ENCODE measurements around the gene HCAR3. TPM values are rescaled to one million over a fixed set of nuclear protein-coding genes. Genes with fewer than 3 reads are reported as not detected.
"Not testable (repeated sequence)": the region's sequence is repeated elsewhere in the genome, so short reads cannot be mapped to it uniquely, and the experiment has no call there.

Gene HCAR3
- total RNA-seq, 2 donors from 2014 or later: not detected

DNA sequence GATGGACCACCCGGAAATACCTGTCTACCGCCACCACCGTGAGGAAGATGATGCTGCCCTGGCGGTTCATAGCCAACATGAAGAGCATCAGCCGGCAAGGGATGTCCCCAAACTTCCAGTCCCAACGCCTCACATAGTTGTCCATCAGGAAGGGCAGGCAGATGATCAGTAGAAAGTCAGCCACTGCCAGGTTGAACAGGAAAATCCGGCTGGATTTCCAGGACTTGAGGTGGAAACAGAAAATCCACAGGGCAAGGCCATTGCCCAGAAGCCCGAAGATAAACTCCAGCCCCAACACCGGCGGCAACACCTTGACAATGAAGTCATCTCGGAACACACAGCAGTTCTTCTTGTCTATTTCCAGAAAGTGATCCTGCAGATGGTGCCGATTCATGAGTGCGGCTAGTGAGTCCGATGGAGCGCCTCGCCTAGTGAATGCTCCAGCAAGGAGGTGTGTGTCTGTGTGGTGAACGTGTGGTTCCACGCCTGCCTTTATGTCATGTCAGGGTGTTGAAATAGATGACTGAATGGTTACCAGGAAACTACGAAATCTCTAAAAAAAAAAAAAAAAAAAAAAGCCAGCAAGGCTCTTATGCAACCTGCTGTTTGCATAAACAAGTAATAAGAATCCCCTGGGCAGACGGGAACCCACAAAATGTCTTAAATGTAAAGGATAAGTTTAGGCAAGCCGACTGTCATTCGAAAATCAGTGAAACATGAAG lies 13.6 kb downstream of the HCAR3 start, which contains the start of gene HCAR2:
TSS of gene HCAR2 (minus strand) at position 468 of the 722 bp plus-strand sequence. CDS start at position 394, 74 bp downstream.
- H3K9me3 Mint-ChIP-seq; ATAC-seq (replicated peaks); H3K36me3 Mint-ChIP-seq (ENCODE audit: low read depth); H3K27me3 Mint-ChIP-seq; H3K27ac Mint-ChIP-seq; H3K4me3 Mint-ChIP-seq; H3K4me1 Mint-ChIP-seq: not testable (repeated sequence)

DNA sequence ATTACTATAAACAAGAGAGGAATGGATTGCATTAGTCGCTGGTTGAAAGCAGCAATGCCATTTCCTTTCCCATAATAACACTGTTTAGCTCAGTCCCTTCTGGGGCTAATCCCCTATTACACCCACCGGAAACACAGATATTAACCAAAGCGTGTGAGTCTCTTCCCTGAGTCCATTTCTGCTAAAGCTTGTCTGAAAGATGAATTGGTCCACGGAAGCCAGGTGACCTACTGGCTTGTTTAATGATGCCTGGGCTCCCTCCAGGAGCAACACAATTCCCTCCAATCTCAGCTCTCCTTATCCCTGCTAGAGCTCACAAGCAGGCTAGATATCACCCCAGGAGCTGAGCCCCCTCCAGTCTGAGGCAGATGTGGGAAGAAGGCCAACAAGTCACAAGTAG lies 15.1 kb downstream of the HCAR3 start:
- not testable (repeated sequence) for H3K27me3 Mint-ChIP-seq; ATAC-seq (replicated peaks); H3K4me1 Mint-ChIP-seq; H3K4me3 Mint-ChIP-seq; H3K27ac Mint-ChIP-seq; H3K36me3 Mint-ChIP-seq (ENCODE audit: low read depth); H3K9me3 Mint-ChIP-seq

DNA sequence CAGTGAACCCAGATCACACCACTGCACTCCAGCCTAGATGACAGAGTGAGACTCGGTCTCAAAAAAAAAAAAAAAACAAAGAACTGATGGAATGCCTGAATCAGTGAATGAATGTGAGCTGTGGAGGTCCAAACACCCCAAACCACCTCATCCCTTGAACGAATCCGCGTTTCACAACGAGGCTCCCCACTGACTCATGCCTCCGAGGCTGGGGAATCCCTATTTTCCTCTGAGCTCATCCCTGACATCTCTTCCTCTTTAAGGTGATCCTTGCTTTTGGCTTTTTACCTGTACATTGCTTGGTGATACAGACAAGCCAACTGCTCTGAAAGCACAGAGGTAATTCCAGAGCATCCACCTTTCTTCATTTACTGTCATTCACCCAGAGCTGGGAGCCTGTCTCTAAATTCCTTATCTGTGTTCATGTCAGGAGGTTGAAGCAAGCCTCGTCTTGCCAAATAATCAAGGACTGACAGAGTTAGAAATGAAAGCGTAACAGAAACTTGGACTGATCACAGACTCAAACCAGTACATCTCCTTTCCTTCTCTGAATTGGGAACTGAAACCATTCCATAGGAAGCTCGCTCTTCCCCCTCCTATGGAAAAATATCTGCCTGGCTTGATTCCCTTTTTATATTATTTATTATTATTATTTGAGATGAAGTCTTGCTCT lies 16.4 kb downstream of the HCAR3 start:
- not testable (repeated sequence) for H3K4me3 Mint-ChIP-seq; H3K27me3 Mint-ChIP-seq; ATAC-seq (replicated peaks); H3K27ac Mint-ChIP-seq; H3K9me3 Mint-ChIP-seq; H3K36me3 Mint-ChIP-seq (ENCODE audit: low read depth); H3K4me1 Mint-ChIP-seq

DNA sequence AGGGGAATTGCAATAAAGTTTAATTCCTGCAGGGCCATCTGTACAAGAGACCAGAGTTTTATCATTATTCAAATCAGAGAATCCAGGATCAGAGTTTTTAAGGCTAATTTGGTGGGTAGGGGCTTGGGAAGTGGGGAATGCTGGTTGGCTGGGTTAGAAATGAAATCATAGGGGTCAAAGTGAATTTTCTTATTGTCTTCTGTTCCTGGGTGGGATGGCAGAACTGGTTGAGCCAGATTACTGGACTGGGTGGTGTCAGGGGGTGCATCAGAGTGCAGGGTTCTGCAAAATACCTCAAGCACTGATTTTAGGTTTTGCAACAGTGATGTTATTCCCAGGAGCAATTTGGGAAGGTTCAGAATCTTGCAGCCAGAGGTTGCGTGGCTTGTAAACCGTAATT lies 19.7 kb downstream of the HCAR3 start:
- not testable (repeated sequence) for H3K27me3 Mint-ChIP-seq; ATAC-seq (replicated peaks); H3K4me1 Mint-ChIP-seq; H3K4me3 Mint-ChIP-seq; H3K36me3 Mint-ChIP-seq (ENCODE audit: low read depth); H3K27ac Mint-ChIP-seq; H3K9me3 Mint-ChIP-seq

DNA sequence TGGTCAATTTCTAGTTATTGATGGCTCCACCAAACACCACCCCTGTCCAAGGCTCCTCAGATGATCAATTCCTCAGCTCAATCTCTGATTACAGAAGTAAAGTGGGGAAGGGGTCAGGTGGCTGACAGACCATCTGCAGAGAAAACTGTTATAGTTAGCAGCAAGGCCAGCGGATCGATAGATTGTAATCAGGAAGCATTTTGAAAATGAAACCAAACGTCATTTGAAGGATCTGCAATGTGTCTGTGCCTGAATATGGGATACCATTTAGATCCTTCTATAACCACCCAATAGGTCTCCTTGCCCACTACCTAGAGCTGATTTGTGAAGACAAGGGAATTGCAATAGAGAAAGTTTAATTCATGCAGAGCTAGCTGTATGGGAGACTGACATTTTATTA lies 25.0 kb downstream of the HCAR3 start:
- no peak overlapping the region for H3K4me3 Mint-ChIP-seq
- H3K27ac Mint-ChIP-seq: no peak overlapping the region
- no peaks in the 10 kb centered on the region for H3K27me3 Mint-ChIP-seq
- ATAC-seq (replicated peaks): no peak
- no peaks in the 10 kb centered on the region for H3K9me3 Mint-ChIP-seq
- H3K4me1 Mint-ChIP-seq: no peaks in the 10 kb centered on the region
- H3K36me3 Mint-ChIP-seq (ENCODE audit: low read depth): no peaks in the 10 kb centered on the region

DNA sequence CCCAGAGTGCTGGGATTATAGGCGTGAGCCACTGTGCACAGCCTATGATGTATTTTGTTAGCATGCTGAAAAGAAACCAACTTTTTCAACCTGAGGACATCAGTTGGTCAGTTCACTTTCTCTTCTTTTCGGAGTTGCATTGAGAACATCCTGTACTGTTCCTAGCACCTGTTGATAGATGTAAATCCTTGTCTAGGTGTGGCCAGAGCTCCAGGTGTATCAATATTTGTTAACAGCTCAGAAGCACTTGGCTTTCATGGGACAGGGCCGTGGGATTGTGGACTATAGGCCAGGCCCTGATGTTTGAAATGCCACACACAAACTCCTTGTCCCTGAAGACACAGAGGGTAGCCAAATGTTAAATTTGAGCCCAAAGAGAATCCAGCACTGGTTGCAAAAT lies 28.3 kb downstream of the HCAR3 start:
- H3K36me3 Mint-ChIP-seq (ENCODE audit: low read depth): no peaks in the 10 kb centered on the region
- H3K9me3 Mint-ChIP-seq: no peaks in the 10 kb centered on the region
- H3K4me1 Mint-ChIP-seq: no peaks in the 10 kb centered on the region
- no peak overlapping the region for H3K4me3 Mint-ChIP-seq
- no peaks in the 10 kb centered on the region for H3K27me3 Mint-ChIP-seq
- H3K27ac Mint-ChIP-seq: no peak overlapping the region
- no peak for ATAC-seq (replicated peaks)

DNA sequence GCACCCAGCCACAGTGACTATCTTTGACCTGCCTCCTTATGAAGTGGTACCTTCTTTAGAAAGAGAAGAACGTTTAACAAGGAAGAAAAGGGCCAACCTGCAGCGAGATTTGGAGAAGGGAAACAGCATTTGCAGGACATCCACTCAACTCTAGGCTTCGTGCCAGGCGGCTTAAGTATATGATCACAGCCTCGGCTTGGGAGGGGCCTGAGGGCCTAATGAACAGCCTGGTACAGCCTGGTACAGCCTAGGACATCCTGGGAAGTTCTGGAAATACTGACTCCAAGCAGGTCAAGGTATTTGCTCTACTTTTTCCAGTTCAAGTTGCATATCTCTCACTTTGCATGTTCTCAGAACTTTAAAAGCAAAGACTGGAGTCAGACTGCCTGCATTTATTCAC lies 29.5 kb downstream of the HCAR3 start:
- no peak for ATAC-seq (replicated peaks)
- no peaks in the 10 kb centered on the region for H3K4me1 Mint-ChIP-seq
- H3K4me3 Mint-ChIP-seq: no peak overlapping the region
- H3K27ac Mint-ChIP-seq: no peak overlapping the region
- no peaks in the 10 kb centered on the region for H3K27me3 Mint-ChIP-seq
- no peaks in the 10 kb centered on the region for H3K36me3 Mint-ChIP-seq (ENCODE audit: low read depth)
- H3K9me3 Mint-ChIP-seq: no peaks in the 10 kb centered on the region

DNA sequence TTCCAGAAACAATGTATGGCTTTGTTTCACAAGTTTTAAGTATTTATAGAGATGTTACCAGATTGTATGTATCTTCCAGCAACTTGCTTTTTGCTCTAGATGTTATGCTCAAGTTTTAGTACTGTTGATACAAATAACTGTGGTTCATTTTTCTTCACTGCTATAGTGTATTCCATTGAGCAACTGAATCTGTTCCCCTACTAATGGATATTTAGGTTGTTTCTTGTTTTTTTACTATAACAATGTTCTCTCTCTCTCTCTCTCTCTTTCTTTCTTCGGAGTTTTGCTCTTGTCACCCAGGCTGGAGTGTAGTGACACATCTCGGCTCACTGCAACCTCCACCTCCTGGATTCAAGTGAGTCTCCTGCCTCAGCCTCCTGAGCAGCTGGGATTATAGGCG lies 30.1 kb downstream of the HCAR3 start:
- Mint-ChIP-seq H3K36me3 (ENCODE audit: low read depth) (no peaks in the 10 kb centered on the region), H3K4me3 (no peak overlapping the region)

DNA sequence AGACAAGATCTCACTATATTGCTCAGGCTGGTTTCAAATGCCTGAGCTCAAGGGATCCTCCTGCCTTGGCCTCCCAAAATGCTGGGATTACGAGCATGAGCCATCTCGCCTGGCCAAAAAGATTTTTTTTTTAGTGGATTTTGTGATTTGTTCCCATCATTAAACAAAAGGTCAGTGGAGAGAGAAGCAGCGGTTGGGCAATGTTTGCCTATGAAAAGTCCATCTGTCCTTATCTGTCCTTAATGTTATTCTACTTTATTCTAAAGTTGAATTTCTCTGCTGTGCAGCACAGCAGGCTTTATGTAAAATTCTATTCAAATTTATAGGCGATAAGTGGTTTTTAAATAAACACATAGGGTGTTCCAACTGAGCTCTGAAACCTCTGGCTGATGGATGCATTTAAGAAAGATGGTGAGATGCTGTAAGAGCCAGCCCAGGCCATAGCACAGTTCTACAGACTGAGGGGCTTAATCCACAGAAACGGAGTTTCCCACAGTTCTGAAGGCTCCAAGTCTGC lies 32.3 kb downstream of the HCAR3 start:
- no peak for ATAC-seq (replicated peaks)
- Mint-ChIP-seq H3K27ac (no peak overlapping the region), H3K9me3 (no peaks in the 10 kb centered on the region), H3K4me3 (no peak overlapping the region), H3K36me3 (ENCODE audit: low read depth) (no peaks in the 10 kb centered on the region), H3K4me1 (no peaks in the 10 kb centered on the region), H3K27me3 (no peaks in the 10 kb centered on the region)

More for the DNA sequence above, 30.1 kb downstream of the HCAR3 start:
- no peaks in the 10 kb centered on the region for H3K9me3 Mint-ChIP-seq
- no peaks in the 10 kb centered on the region for H3K27me3 Mint-ChIP-seq
- ATAC-seq (replicated peaks): no peak
- no peak overlapping the region for H3K27ac Mint-ChIP-seq
- H3K4me1 Mint-ChIP-seq: no peaks in the 10 kb centered on the region

DNA sequence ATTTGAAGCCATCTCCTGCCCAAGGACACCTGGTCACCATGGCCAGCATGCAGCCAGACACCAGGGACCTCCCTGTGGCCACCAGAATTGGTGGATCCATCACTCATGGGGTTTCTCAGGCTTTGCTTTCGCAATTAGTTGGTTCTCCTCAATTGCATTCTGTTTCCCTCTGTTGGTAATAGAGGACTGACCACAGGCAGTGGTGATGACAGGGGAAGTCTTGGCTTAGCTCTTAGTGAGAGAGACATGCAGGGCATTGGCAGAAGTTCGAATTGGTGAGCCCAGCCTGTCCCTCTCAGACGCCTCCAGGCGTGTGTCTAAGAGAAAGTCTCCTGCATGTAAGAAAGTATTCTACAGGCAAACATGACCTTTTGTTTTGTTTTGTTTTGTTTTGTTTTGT lies 34.8 kb downstream of the HCAR3 start:
- no peak overlapping the region for H3K4me3 Mint-ChIP-seq
- H3K27me3 Mint-ChIP-seq: peaks cover 3% of the 10 kb centered on the region
- no peaks in the 10 kb centered on the region for H3K9me3 Mint-ChIP-seq
- H3K27ac Mint-ChIP-seq: no peak overlapping the region
- H3K36me3 Mint-ChIP-seq (ENCODE audit: low read depth): no peaks in the 10 kb centered on the region
- no peak for ATAC-seq (replicated peaks)
- no peaks in the 10 kb centered on the region for H3K4me1 Mint-ChIP-seq

DNA sequence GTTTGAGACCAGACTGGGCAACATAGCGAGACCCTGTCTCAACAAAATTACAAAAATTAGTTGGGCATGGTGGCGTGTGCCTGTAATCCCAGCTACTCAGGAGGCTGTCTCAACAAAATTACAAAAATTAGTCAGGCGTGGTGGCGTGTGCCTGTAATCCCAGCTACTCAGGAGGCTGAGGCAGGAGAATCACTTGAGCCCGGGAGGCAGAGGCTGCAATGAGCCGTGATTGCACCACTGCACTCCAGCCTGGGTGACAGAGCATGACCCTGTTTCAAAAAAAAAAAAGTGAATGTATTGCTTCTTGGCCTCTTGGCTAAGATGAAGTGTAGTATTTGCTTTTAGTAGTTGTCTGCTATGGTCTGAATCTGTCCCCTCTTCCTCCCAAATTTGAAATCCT lies 35.6 kb downstream of the HCAR3 start:
- not testable (repeated sequence) for H3K36me3 Mint-ChIP-seq (ENCODE audit: low read depth); H3K27ac Mint-ChIP-seq; H3K9me3 Mint-ChIP-seq; H3K4me1 Mint-ChIP-seq; ATAC-seq (replicated peaks); H3K4me3 Mint-ChIP-seq; H3K27me3 Mint-ChIP-seq

DNA sequence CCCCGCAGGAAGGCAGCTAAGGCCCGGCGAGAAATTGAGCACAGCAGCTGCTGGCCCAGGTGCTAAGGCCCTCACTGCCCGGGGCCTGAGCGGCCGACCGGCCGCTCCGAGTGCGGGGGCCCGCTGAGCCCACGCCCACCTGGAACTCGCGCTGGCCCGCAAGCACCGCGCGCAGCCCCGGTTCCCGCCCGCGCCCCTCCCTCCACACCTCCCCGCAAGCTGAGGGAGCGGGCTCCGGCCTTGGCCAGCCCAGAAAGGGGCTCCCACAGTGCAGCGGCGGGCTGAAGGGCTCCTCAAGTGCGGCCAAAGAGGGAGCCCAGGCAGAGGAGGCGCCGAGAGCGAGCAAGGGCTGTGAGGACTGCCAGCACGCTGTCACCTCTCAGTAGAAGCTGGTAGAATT lies 39.8 kb downstream of the HCAR3 start:
- H3K4me1 Mint-ChIP-seq; H3K27ac Mint-ChIP-seq; H3K9me3 Mint-ChIP-seq; H3K36me3 Mint-ChIP-seq (ENCODE audit: low read depth); ATAC-seq (replicated peaks); H3K27me3 Mint-ChIP-seq; H3K4me3 Mint-ChIP-seq: not testable (repeated sequence)

DNA sequence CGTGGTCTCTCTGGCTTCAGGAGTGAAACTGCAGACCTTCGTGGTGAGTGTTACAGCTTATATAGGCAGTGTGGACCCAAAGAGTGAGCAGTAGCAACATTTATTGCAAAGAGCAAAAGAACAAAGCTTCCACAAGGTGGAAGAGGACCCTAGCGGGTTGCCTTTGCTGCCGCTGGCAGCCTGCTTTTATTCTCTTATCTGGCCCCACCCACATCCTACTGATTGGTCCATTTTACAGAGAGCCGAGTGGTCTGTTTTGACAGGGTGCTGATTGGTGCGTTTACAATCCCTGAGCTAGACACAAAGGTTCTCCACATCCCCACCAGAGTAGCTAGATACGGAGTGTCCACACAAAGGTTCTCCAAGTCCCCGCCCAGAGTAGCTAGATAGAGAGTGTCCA lies 40.6 kb downstream of the HCAR3 start:
- not testable (repeated sequence) for ATAC-seq (replicated peaks); H3K4me1 Mint-ChIP-seq; H3K27me3 Mint-ChIP-seq; H3K4me3 Mint-ChIP-seq; H3K27ac Mint-ChIP-seq; H3K36me3 Mint-ChIP-seq (ENCODE audit: low read depth); H3K9me3 Mint-ChIP-seq

DNA sequence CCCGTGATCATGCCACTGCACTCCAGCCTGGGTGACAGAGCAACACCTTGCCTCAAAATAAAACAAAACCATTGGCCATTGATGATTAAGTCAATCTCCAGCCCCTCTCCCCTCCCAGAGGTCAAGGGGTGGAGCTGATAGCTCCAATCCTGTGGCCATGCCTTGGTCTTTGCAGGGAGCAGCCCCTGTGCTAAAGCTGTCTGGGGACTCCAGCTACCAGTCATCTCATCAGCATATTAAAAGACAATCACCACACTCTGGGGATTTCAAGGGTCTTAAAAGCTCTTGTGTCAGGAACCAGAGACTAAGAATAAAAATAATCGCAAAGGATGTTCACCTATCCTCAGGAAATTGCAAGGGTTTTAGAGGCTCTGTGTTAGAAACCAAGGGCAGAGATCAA lies 44.1 kb downstream of the HCAR3 start:
- H3K4me1 Mint-ChIP-seq: no peaks in the 10 kb centered on the region
- H3K27ac Mint-ChIP-seq: no peak overlapping the region
- ATAC-seq (replicated peaks): no peak
- no peaks in the 10 kb centered on the region for H3K9me3 Mint-ChIP-seq
- H3K4me3 Mint-ChIP-seq: no peak overlapping the region
- H3K36me3 Mint-ChIP-seq (ENCODE audit: low read depth): no peaks in the 10 kb centered on the region
- peaks cover 6% of the 10 kb centered on the region for H3K27me3 Mint-ChIP-seq

DNA sequence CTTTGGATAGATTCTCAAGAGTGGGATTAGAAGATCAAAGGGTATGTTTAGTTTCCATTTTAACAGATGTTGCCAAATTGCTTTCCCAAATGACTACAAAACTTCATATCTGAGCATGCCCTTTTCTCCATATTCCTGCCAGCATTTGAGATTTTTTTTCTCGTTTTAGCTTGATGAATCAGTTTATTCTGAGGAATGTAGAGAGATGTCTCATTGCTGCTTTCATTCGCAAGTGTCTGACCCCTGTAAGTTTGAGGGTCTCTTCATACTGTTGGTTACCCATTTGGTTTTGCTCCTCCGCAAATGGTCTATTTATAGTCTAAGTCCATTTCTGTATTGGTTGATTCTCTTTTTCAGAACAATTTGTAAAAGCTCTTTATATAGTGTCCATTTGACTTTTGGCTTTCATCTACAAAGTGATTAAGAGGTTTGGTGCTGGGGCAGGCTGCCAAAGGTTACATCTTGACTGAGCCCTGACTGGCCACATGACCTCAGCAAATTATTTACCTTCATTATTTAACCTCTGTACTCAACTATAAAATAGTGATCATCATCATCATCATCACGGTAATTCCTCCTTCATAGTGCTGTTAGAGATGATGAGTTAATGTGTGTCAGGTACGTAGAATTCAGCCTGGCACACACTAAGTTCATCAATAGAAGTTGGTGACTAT lies 47.1 kb downstream of the HCAR3 start:
- no peaks in the 10 kb centered on the region for H3K4me1 Mint-ChIP-seq
- no peaks in the 10 kb centered on the region for H3K36me3 Mint-ChIP-seq (ENCODE audit: low read depth)
- H3K27me3 Mint-ChIP-seq: peaks cover 3% of the 10 kb centered on the region
- no peak overlapping the region for H3K4me3 Mint-ChIP-seq
- no peaks in the 10 kb centered on the region for H3K9me3 Mint-ChIP-seq
- no peak for ATAC-seq (replicated peaks)
- no peak overlapping the region for H3K27ac Mint-ChIP-seq

All from activated T-helper 17 cell treated with anti-CD3 and anti-CD28 coated beads, Interleukin-2, amount 50 U/mL, for 72 hours (primary cell).